Lower leg skin (tissue), 3 donors: ENCODE measurements around the gene ZSWIM8.

ENCODE experiments used
- CTCF ChIP-seq, 3 donors: fragments of 450-650 bp; IDR thresholded peaks; one replicate each; pipeline ENCODE4 v1.5.1; 2016; ENCODE audit warnings: antibody characterized with exemption in 3 of 3, mild to moderate bottlenecking in 3 of 3, moderate library complexity in 2 of 3
- POLR2A ChIP-seq, 2 donors: fragments of 450-650 bp; IDR thresholded peaks; one replicate each; pipeline ENCODE4 v1.6.1; 2016 to 2017; ENCODE audit warnings: antibody characterized with exemption in 2 of 2, mild to moderate bottlenecking in 1 of 2, moderate library complexity in 1 of 2

DNA sequence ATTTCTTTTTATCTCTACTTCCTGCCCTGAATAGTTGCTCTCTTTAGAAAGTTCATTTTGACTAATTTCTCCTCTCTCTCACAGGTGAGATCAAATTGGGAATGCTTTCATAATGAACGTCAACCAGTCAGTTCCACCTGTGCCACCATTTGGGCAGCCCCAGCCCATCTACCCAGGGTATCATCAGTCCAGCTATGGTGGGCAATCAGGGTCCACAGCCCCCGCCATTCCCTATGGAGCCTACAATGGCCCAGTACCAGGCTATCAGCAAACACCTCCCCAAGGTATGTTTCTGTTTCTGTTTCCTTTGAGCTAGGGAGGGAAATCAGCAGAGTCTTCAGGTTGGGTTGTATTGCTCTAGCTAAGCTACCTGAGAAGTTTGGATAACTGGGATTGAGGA lies 38.7 kb upstream of the ZSWIM8 start:
- TF ChIP-seq POLR2A (IDR thresholded peaks at IDR 0.05), result no peak
- TF ChIP-seq CTCF (IDR thresholded peaks at IDR 0.05), result no peak
